GM10847 (cell line): ENCODE data around the gene MICU2.

Experiments
- POLR2A ChIP-seq: IDR thresholded peaks from 2 replicates; pipeline ENCODE4 v1.6.1; 2011; ENCODE audit not compliant: insufficient read length; ENCODE audit errors: extremely low read depth

The MICU2 gene

GRCh38 chr13:21611385-21611784 is 7.4 kb upstream of the MICU2 start:
- TF ChIP-seq POLR2A = no peak

DNA sequence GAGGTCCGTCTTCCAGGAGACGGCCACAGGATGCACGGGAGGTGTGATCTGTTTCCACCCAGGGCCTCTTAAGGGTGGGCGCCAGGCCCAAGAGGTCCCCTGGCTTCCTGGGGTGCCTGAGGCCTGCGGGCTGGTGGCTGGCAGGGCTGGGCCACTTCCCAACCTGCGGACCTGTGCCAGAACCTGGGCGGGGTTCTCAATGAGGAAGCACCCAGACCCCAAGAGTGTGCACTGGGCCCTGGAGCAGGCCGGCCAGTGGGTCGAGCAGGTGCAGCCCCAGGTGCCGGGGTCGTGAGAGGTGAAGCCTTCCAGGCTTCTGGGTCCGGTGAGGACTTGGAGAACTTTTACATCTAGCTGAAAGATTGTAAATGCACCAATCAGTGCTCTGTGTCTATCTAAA is 6.7 kb upstream of the MICU2 start:
- no peak for TF ChIP-seq POLR2A

GRCh38 chr13:21608961-21609360 is 5.0 kb upstream of the MICU2 start:
- TF ChIP-seq POLR2A = no peak

DNA sequence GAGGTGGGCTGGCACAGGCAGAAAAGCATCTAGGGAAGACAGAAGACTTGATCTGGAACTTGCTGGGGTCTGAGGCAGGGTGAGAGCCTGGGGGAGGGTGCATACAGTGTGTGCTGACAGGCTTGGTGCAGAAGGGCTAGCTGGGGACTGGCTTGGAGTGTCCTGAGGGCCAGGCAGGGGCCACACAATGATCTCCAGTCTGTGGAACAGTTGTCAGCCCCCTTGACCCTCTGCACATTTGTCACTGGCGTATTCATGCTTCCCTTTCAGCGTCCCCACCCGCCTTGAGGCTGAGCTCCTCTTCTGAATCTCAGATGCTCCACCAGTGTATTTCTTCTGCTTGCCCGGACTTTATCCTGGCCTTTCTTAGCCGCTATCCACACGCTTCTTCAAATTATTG is 2.8 kb upstream of the MICU2 start:
- no peak for TF ChIP-seq POLR2A

DNA sequence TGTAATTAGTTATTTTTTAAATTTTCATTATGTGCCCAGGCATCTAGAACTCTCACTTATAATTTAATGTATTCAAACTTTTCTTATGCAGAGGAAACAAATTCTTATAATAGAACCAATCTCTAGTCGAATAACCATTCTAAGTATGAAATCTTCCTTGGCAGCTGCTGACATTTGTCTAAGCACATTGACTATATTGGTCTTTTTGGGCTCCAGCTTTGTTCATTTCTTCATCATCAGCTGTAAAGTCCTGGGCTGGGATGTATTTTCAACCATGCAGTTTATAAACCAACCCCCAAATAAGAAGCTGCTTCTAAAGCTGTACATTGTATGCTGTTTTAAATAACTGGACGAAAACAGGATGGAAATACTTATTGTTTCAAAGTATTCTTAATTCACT is 2.3 kb upstream of the MICU2 start:
- no peak for TF ChIP-seq POLR2A

- no peak for TF ChIP-seq POLR2A
These were observed 7.2 kb downstream of the MICU2 start for GRCh38 chr13:21596722-21597121.

- no peak for TF ChIP-seq POLR2A
These were observed 8.5 kb downstream of the MICU2 start for GRCh38 chr13:21595546-21595822.

- no peak for TF ChIP-seq POLR2A
These were observed 9.0 kb downstream of the MICU2 start for GRCh38 chr13:21594715-21595545.

DNA sequence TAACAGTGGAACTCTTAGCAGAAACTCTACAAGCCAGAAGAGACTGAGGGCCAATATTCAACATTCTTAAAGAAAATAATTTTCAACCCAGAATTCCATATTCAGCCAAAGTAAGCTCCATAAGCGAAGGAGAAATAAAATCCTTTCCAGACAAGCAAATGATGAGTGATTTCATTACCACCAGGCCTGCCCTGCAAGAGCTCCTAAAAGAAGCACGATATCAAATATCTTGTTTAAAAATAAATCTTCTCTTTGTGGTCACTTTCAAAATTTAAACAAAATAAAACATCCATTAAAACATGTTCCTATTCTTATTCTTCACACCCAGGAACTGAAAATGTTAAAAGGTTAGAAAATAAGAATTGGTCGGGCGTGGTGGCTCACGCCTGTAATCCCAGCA is 13.7 kb downstream of the MICU2 start:
- no peak for TF ChIP-seq POLR2A

DNA sequence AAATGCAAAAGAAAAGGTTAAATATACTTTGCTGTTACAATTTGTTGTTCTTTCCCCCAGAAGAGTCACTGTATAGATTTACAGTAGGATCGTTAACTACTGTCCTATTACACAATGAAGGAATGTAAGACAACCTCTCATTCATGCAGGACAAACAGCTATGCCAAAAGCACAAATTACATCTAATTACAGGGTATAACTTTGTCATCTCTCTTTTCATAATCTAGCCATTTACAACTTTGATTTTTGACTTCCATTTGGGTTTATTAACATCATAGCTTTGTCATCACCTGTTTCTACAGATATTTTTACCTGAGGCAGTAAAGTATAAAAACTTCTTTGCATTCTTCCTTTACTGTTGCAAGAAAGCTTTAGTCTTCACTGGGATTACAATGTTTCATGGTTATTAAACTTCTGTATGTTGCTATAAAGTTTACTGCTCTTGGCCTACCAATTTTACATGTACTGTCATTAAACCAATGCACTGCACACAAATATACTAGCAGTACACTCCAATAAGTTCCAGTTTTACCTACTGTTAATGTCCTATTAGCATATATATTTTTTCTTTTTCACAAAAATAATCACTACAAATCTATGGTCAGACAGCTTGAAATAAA is 18.9 kb downstream of the MICU2 start:
- no peak for TF ChIP-seq POLR2A

DNA sequence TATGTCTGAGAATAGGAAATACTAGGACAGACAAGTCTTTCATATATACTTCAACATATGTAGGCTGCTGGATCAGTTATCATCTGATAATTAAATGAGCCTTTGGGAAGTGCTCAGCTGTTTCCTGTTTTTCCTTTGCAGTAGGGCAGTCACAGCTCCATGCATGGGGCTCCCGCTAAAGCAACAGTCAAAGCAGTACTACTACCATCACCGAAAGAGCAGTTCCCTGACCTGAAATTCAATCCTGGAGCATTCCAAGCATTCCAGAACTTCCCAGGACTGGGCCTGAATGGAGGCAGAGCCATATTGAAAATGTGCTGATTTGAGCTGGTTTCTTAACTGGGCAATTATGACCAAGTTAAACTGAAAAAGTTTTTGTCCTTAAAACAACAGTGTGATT is 20.5 kb downstream of the MICU2 start:
- TF ChIP-seq POLR2A = no peak

DNA sequence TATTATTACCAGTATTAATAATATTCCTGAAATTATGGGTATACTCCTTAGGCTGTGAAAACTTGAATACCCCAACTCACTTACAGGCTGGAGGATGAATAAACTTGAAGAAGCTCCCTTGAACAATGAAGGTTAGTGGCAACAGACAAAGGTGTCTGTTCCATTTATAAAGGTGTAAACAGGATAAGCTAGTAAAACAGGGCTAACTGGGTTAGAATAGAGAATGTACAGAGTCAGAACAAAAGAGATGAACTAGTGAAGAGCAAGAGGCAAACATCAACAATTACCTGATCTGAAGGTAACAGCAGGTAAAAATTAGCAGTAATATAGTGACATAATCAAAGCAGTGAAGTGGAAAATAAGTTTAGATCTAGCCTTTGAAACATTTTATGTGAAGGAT is 23.2 kb downstream of the MICU2 start:
- no peak for TF ChIP-seq POLR2A

DNA sequence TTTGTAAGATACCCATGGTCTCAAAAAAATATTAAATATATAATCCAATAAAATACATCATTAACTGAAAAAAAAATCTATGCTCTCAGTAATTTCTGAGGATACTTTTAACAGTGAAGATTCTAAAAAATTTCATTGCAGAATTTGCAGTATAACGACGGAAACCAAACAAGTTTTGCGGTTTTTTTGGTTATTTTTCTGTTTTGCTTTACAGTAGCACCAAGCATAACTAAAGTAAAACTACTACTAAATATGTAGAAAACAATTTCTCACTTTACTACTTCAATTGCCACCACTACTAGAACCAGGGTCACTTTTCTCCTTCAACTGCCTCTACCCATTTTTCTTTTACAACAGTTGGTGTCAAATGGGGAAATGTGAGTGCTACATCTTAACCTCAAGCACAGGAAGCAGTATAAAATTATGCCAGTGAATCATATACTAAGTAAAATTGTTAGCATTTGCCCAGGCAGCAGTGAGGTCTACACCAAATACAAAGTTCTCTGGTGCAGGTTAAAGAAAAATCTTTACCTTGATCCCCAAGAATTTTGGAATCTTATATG is 24.1 kb downstream of the MICU2 start:
- no peak for TF ChIP-seq POLR2A

- TF ChIP-seq POLR2A = no peak
These were observed 25.2 kb downstream of the MICU2 start for GRCh38 chr13:21578748-21579147.

DNA sequence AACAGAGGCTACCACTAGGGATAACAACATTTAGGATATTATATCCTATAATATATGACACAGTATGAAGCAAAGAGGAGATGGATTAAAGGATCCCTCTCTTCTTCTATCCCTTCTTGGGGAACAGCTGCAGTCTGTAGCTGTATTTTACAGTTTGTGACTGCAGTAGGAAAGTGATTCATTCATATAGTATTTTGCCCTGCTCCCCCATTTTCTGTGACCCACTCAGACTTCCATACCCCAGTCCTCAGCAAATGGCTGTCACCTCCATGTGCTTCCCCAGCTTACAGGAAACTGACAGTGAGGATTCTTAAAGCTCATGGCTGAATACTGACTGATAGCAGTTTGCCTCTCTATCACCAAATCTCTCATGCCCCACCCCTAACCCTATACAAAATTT is 27.5 kb downstream of the MICU2 start:
- no peak for TF ChIP-seq POLR2A

GRCh38 chr13:21573920-21574712 is 29.9 kb downstream of the MICU2 start:
- TF ChIP-seq POLR2A = no peak
